Activated CD4-positive, alpha-beta T cell treated with anti-CD3 and anti-CD28 coated beads, Interleukin-2, Interleukin-4, amounts not matched to agents 100 ng/mL and 50 ng/mL, durations not matched to agents 16 hours and 8 hours (primary cell): ENCODE measurements around the gene MTNR1A.
"Not testable (repeated sequence)": the region's sequence is repeated elsewhere in the genome, so short reads cannot be mapped to it uniquely, and the experiment has no call there.

ENCODE experiments used
- DNase-seq: peaks from one replicate; pipeline ENCODE4 v3.0.0-alpha.2; 2020; ENCODE audit warnings: low spot score

Gene MTNR1A

DNA sequence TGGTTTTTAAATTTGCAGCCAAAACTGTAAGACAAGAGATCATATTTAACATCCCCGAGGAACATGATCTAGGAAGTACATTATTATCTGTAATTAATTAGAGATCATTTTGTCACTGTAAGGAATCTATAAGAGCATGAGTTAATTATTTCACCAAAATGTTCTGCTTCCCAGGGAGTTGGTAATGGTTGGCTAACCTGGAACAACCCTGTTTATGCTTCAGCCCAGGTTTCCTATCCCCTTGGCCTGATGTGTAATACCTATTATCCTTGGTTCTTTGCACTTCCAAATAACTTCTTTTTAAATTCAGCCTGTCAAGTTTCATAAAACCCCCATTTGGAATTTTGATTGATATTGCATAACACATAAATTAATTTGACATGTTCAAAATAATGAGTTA is 6.4 kb upstream of the MTNR1A start:
- no peak for DNase-seq

DNA sequence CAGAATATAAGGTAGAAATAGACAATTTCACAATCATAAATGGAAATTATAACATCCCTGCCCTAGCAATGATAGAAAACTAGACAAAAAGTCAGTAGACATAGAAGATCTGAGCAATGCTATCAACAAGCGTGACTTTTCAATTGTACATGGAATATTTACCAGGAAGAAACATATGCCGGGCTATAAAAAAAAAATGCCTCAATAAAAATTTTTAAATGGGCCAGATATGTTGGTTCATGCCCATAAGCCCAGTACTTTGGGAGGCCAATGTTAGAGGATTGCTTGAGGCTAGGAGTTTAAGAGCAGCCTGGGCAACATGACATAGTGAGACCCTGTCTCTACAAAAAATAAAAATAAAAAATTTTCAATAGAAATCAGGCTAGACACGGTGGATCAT is 5.3 kb upstream of the MTNR1A start:
- no peak for DNase-seq

DNA sequence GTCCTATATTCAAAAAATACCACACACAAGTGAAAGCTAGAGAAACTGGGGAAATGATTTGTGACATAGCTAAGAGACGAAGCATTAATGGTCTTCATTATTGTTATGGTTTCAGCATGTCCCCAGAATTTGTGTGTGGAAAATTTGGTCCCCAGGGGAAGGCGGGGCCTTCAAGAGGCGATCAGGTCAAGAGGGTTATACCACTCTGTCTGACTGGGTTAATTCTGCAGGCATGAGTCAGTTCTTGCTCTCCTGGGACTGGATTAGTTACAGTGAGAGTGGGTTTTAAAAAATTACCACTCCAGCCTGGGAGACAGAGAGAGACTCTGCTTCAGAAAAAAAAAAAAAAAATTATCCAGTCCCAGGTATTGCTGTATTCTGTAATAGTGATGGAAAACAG is 2.1 kb upstream of the MTNR1A start:
- no peak for DNase-seq

DNA sequence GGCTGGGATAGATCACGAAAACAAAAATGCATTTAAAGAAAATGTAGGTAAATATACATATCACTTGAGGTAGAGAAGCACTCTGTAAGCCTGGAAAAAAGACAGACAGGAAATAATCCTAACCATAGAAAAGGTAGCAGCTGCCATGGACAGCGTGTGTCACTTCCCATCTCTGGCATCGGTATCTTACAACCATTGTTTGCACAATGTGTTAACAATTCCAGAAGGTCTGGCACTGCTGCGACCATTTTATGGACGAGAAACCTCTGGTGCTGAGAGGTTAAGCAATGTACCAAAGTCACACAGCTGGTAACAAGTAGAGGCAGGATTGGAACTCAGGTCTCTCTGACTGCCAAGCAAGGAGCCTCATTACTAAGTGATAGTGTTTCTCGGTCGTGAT is 1.7 kb upstream of the MTNR1A start:
- DNase-seq = no peak

DNA sequence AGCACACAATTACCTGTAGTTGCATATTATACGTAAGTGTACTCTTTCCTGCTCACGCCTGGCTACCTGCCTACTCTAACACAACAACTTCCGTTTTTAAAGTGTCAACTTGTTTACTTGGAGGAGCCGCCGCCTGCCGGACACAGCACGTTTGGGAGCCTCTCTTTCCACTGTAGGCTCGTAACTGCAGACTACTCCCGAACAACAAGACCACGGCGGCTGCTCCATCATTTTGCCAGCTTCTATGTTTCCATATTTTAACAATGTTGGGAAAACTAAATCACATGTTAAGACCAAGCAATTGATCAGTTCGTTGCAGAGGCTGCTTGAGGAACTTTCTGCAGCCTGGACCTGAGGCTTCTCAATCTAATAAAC is 841 bp downstream of the MTNR1A start:
- no peak for DNase-seq

DNA sequence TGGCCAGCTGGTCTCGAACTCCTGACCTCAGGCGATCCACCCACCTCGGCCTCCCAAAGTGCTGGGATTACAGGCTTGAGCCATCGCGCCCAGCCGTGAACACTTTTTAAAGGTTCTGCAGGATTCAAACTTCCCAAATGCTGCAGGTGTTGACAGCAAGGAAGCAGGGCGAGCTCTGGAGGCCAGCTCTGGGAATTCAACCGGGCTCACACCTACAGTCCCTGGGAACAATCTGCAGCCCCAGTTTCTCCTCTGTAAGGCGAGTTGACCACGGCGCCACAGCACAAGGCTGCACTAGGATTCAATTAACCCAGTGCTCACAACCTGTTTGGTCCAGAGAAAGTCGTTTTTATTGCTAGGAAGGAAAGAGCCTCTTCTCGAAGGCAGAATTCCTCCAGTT is 1.6 kb downstream of the MTNR1A start:
- DNase-seq = no peak

DNA sequence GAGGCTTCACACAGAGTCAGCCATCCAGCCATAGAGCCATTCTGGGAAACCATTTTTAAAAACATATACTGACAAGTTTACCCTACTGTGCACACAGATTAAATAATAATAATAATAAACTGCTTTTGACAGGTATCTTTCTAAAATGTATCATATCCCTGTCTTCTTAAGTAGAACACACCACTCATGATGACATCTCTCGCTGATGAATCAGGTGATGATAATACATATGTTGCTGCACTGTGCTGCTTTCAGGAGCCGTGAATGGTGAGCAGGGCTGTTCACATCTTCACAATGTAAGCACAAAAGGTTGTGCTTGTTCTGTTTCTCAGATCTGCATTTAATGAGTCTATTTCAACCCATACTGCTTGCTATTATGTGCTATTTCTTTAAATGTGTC is 3.5 kb downstream of the MTNR1A start:
- DNase-seq = no peak

DNA sequence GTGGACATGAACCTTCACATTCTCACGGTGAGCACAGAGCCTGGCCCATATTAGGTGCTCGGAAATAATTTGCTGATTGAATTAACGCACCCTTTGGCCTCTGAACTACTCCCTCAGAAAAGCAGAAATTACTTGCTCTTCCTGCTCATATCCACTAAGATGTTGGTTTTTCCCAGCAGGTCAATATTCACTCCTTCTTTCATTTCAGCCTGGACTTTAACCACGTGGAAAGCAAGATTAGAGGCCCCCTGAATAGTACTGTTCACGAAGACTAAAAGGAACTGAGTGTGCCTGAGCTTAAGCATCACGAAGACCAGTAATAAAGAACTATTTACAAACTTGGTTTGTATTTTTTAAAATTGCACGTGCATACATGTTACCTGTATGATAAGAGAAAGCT is 9.9 kb downstream of the MTNR1A start:
- no peak for DNase-seq

DNA sequence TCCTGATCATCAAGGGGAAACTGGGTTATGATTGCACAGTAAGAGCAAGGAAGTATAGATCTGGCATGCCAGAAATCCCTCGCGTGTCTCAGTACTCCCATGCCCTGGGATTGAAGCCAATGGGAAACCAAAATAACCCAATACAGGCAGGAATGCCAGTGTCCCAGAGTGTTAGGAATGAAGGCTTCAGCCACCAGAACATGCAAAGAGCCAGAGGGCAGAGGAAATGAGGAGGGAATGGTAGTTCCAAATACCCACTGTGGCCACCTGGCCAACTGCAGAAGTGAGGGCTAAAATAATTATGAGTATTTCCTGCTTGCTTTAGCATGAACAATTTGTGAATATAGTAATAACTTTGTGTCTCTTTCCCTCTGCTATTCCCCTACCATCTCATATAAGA is 12.2 kb downstream of the MTNR1A start:
- no peak for DNase-seq

DNA sequence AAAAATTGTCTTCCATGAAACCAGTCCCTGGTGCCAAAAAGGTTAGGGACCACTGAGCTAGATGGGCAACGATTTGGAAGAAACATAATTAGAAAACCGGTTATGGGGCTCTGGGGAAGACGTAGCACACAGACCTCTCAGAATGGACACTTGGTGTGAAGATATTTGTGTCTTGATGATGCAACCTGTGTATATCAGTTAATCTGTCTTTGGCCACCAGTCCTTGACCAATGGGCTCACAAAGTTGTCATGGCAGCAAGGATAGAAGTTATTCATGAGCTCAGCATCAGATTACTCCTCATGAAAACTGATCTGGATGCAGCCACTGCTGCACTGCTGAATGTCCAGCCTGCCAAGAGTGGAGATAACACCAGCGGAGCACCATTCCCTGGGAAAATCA is 13.6 kb downstream of the MTNR1A start:
- no peak for DNase-seq

DNA sequence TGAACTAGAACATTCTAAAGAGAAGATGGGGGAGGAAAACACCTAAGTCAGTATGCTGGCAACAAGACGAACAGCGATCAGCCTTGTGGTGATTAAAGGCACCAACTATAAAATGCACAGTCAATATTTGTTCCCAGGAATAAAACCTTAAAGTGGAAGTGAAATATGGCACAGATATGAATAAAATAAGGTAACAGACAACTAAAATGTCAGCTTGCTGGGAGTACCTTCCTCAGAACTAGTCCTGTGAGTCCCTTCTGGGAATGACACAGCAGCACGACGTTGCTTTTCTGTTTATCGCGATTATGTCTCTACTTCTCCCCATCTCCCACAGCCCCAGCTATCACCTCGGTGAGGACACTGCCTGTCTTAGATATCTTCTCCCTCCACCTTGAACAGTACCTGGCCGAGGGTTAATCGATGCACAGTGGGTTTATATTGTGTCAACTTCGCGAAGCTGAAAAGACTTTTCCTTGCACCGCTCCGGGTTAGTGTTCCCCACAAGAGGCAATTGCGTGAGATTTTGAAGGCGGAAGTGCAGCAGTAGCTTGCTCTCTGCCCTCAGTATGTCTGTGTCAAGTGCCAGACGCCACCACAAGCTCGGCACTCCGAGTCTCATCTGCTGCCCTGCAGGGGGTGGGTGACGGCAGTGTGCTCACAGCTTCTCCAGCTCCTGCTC is 17.4 kb downstream of the MTNR1A start:
- DNase-seq = no peak

DNA sequence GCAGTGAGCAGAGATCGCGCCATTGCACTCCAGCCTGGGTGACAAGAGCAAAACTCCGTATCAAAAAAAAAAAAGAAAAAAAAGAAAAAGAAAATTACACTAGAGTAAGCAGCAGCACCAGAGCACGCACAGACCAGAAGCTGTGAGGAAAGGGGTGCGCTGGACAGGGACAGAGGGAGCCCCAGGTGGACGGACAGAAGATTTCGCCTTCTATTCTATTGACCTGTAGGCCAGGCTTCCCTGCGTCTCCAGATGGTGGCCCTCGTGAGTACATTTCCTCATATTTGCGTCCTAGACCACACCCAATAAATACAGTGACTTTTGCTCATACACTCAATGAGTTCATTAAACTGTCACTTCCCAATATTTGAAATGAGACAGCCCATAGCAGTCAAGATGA is 19.1 kb downstream of the MTNR1A start:
- no peak for DNase-seq

DNA sequence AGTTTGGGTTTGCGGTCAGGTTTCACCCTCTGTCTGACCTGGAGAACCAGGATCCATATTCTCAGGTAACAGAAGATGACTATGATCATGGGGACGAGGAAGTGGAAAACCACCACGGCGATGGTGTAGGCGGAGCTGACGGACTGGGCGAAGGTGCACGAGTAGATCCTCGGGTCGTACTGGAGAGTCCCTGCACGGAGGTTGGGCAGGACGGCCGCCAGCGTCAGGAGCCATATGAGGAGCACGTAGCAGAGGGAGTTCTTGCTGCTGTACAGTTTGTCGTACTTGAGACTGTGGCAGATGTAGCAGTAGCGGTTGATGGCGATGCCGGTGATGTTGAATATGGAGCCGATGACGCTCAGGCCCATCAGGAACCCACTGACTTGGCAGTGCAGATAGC is 21.3 kb downstream of the MTNR1A start:
- no peak for DNase-seq

DNA sequence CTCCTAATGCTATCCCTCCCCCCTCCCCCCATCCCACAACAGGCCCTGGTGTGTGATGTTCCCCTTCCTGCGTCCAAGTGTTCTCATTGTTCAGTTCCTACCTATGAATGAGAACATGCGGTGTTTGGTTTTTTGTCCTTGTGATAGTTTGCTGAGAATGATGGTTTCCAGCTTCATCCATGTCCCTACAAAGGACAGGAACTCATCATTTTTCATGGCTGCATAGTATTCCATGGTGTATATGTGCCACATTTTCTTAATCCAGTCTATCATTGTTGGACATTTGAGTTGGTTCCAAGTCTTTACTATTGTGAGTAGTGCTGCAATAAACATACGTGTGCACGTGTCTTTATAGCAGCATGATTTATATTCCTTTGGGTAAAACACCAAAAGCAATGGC is 31.4 kb downstream of the MTNR1A start:
- DNase-seq = not testable (repeated sequence)

DNA sequence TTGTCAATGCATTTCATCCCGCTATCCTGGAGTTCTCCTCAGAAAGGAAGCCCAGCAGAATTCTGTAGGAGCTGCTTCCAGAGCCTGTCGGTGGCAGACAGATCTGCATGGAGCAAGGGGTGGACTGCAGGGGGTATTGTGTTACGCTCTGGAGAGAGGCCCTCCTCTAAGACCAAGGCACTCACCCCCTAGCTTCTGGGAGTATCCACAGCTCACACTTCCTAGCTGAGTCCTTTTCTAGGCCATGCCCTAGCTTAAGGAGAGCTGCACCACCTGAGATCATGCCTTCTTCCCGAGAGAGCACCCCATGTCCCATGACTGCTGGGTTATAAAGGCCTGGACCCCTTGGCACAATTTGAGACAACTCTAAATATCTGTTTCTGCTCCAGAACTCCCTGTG is 39.1 kb downstream of the MTNR1A start:
- DNase-seq = no peak

DNA sequence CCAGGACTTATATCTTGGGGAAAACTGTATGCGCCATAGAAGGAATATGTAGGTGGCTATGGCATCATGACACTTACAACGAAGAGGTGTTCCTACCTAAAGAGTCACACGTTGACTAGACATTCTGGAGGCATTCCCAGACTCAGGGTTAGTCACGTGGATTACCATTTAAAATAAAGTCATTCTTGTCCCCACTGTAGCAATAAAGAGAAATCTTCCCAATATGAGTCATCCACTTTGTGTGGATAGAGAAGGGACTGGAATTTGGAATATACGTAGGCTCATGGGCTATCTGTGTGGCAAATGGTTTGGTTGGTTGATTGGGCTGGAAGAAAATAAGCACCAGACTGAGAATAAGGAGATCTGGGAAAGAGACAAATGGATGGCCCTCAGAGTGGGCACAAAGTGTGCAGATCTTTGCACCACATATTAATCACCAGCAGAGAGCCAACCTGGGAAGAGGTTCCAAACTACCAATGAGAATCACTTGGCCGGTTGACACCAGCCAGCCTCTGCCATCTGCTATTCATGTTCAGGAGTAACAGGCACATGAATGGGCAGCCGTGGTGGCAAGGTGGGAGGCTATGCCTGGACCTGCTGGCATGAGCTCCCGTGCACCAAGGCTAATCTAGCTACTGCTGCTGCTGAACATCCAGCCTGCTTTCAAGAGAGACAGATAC is 41.0 kb downstream of the MTNR1A start:
- no peak for DNase-seq

DNA sequence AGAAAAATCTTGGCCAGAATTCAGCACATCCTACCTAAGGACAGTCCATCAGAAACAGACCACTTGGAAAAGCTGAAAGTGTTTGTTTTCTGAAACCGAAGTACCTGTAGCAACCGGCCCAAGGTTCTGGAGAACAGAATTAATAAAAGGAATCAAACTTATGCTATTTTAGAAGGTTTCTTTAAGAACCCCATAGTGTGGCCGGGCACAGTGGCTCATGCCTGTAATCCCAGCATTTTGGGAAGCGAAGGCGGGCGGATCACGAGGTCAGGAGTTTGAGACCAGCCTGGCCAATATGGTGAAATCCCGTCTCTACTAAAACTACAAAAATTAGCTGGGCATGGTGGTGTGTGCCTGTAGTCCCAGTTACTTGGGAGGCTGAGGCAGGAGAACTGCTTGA is 50.6 kb downstream of the MTNR1A start:
- DNase-seq = not testable (repeated sequence)

DNA sequence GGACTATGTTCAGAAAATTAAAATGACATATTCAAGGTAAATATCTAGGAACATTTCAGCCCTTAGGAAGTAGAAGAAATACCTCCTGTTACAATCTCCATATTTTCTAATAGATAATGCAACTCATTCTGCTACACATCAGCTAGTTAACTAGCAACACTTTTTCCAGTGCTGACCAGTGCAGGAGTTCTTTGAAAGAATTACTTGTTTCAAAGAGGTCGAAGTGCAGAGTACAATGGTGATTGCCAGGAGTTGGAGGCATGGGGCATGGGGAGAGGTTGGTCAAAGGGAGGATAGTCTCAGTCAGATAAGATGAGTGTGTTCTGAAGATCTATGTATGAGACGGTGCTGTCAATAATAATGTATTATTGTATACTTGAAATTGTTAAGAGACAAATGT is 53.1 kb downstream of the MTNR1A start:
- DNase-seq = no peak

DNA sequence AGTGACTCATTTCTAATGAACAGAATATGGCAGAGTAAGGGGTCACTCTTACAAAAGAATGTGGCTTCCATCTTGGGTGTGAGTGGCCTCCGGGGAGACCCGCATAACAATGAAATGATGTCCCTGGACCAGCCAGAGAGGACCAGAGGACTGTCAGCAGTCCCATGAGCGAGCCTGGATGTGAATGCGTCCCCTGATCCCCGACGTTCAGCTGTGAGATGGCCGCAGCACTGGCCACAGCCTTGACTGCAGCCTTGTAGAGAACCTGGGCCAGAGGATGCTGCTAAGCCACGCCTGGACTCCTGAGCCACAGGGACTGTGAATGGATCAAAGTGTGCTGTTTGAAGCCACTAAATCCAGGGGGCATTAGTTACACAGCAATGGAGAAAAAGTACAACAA is 53.8 kb downstream of the MTNR1A start:
- DNase-seq = no peak

DNA sequence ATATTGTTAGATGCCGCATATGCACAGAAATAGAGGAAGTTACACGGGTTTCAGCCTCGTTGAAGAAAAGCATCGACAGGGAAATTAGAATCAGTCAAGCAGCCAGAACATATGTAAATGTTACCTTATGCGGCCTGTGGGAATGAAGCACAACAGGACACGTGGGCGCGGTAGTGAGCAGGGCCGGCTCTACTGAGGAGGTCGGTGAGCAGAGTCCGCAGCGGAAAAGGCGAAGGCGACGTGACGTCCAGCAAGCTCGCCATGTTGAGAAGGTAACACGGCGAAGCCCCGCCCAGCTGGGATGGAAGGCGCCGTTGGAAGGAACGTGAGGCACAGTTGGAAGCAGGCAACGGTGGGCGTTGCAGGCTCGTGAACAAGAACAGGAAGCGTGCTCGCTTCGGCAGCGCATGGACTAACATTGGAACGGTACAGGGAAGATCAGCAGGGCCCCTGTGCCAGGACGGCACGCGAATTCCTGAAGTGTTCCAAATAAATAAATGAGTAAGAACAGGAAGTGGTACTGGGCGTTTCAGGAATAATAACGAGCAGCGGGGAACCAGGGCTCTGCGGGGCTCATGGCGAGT is 54.6 kb downstream of the MTNR1A start:
- DNase-seq = no peak

DNA sequence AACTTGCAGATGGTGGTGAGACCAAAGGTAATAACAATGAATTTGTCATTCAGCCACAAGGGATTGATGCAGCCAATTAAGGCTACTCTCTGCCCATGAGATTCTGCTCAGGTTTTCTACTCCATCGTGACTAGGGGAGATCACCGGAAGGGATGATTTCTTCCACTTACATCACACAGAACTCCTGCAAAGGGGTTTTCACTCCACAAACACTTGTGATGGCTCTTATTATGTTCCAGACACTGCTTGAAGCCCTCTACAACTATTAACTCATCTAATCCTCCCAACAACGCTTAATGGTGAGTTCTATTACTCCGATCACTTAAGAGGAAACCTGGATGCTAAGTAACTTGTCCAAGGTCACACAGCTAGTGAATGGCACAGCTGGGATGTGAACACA is 55.9 kb downstream of the MTNR1A start:
- no peak for DNase-seq

DNA sequence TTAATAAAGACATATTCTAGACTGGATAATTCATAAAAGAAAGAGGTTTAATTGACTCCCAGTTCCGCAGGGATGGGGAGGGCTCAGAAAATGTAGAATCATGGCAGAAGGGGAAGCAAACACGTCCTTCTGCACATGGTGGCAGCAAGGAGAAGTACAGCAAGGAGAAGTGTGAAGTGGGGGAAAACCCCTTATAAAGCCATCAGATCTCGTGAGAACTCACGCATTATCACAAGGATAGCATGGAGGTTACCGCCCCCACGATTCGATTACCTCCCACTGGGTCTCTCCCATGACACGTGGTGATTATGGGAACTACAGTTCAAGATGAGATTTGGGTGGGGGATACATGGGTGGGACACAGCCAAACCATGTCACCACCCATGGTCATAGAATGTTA is 58.3 kb downstream of the MTNR1A start:
- no peak for DNase-seq

DNA sequence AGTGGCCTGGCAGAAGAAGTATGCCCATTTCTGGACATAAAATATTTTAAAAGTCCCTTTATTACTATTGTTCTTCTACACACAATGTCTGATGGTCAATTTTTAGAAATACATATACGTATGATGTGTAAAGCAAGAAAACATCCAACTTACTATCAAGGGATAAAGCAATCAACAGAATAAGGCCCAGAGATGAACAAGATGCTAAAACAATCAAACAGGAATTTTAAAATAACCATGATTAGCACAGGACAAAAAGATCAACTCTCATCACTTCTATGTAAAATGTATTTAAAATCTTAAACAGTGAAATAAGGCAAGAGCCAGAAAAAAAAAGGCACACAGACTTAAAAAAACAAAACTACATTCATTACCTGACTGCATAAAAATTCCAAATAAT is 60.9 kb downstream of the MTNR1A start:
- DNase-seq = no peak

DNA sequence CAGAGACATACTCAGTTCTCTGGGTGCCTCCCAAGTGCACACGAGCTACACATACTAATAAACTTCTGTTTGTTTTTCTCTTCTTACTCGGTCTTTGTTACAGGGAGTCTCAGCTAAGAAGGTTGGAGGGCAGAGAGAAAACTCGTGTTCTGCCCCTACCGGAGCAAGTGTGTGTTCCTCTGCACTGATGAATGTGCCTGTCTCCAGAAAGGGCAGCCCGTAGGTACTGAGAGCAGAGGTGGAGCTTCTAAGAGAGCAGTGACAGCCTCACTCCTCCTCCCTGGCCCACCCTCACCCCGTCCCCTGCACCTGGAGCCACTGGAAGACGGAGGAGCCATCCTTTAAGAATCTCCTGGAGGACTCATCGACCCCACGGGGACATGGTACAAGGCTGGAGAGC is 67.6 kb downstream of the MTNR1A start:
- no peak for DNase-seq
